ENCODE data around the gene DUSP23.

GRCh38 chr1:159783724-159784123 is 3.0 kb downstream of the DUSP23 start:
- no peak for TF ChIP-seq POLR2AphosphoS5 (IDR thresholded peaks at IDR 0.05; ENCODE audit: borderline replicate concordance, low read depth, low read length)
- no peak for TF ChIP-seq EZH2 (IDR thresholded peaks at IDR 0.05)

Data from SK-N-MC (cell line).